ENCODE results near the gene BRME1.
A peak's percentile ranks its signal among the peaks of the same experiment; 100 is the strongest.

BRME1 gene

GRCh38 chr19:13920940-13921747 is 15.2 kb upstream of the BRME1 start:
- Histone ChIP-seq H3K4me1 (ENCODE audit: control insufficient read depth, insufficient read depth, low read length) (no peaks in the 10 kb centered on the region), H3K36me3 (ENCODE audit: control insufficient read depth, insufficient read depth, low read length) (peaks cover 11% of the 10 kb centered on the region), H3K27me3 (ENCODE audit: control insufficient read depth, insufficient read depth, low read length) (no peaks in the 10 kb centered on the region), H3K9me3 (ENCODE audit: control insufficient read depth, low read length) (no peaks in the 10 kb centered on the region), H3K4me3 (ENCODE audit: low read length) (no peak overlapping the region), H3K9ac (ENCODE audit: low read length) (no peak overlapping the region)

- H3K36me3 ChIP-seq (ENCODE audit: control insufficient read depth, insufficient read depth, low read length) = peaks cover 11% of the 10 kb centered on the region
- no peak overlapping the region for H3K4me3 ChIP-seq (ENCODE audit: low read length)
- H3K4me1 ChIP-seq (ENCODE audit: control insufficient read depth, insufficient read depth, low read length) = no peaks in the 10 kb centered on the region
- no peak overlapping the region for H3K9ac ChIP-seq (ENCODE audit: low read length)
- no peaks in the 10 kb centered on the region for H3K27me3 ChIP-seq (ENCODE audit: control insufficient read depth, insufficient read depth, low read length)
- no peaks in the 10 kb centered on the region for H3K9me3 ChIP-seq (ENCODE audit: control insufficient read depth, low read length)
These were observed 14.6 kb upstream of the BRME1 start for GRCh38 chr19:13920524-13920923.

- no peak overlapping the region for H3K9ac ChIP-seq (ENCODE audit: low read length)
- H3K4me3 ChIP-seq (ENCODE audit: low read length) = no peak overlapping the region
- no peaks in the 10 kb centered on the region for H3K4me1 ChIP-seq (ENCODE audit: control insufficient read depth, insufficient read depth, low read length)
- H3K27me3 ChIP-seq (ENCODE audit: control insufficient read depth, insufficient read depth, low read length) = no peaks in the 10 kb centered on the region
- H3K9me3 ChIP-seq (ENCODE audit: control insufficient read depth, low read length) = no peaks in the 10 kb centered on the region
- H3K36me3 ChIP-seq (ENCODE audit: control insufficient read depth, insufficient read depth, low read length) = peaks cover 11% of the 10 kb centered on the region
These were observed 13.0 kb upstream of the BRME1 start for GRCh38 chr19:13918726-13919411.

GRCh38 chr19:13917888-13918406 is 12.0 kb upstream of the BRME1 start:
- Histone ChIP-seq H3K36me3 (ENCODE audit: control insufficient read depth, insufficient read depth, low read length) (peaks cover 11% of the 10 kb centered on the region), H3K9ac (ENCODE audit: low read length) (no peak overlapping the region), H3K4me1 (ENCODE audit: control insufficient read depth, insufficient read depth, low read length) (no peaks in the 10 kb centered on the region), H3K9me3 (ENCODE audit: control insufficient read depth, low read length) (no peaks in the 10 kb centered on the region), H3K27me3 (ENCODE audit: control insufficient read depth, insufficient read depth, low read length) (no peaks in the 10 kb centered on the region), H3K4me3 (ENCODE audit: low read length) (no peak overlapping the region)

GRCh38 chr19:13914777-13915176 is 8.9 kb upstream of the BRME1 start:
- no peak overlapping the region for H3K9ac ChIP-seq (ENCODE audit: low read length)
- no peaks in the 10 kb centered on the region for H3K27me3 ChIP-seq (ENCODE audit: control insufficient read depth, insufficient read depth, low read length)
- H3K9me3 ChIP-seq (ENCODE audit: control insufficient read depth, low read length) = no peaks in the 10 kb centered on the region
- no peak overlapping the region for H3K4me3 ChIP-seq (ENCODE audit: low read length)
- H3K4me1 ChIP-seq (ENCODE audit: control insufficient read depth, insufficient read depth, low read length) = no peaks in the 10 kb centered on the region
- no peaks in the 10 kb centered on the region for H3K36me3 ChIP-seq (ENCODE audit: control insufficient read depth, insufficient read depth, low read length)

GRCh38 chr19:13913352-13913751 is 7.4 kb upstream of the BRME1 start:
- no peak overlapping the region for H3K9ac ChIP-seq (ENCODE audit: low read length)
- H3K4me3 ChIP-seq (ENCODE audit: low read length) = no peak overlapping the region
- H3K36me3 ChIP-seq (ENCODE audit: control insufficient read depth, insufficient read depth, low read length) = no peaks in the 10 kb centered on the region
- H3K27me3 ChIP-seq (ENCODE audit: control insufficient read depth, insufficient read depth, low read length) = no peaks in the 10 kb centered on the region
- H3K4me1 ChIP-seq (ENCODE audit: control insufficient read depth, insufficient read depth, low read length) = no peaks in the 10 kb centered on the region
- no peaks in the 10 kb centered on the region for H3K9me3 ChIP-seq (ENCODE audit: control insufficient read depth, low read length)

- H3K9ac ChIP-seq (ENCODE audit: low read length) = no peak overlapping the region
- H3K27me3 ChIP-seq (ENCODE audit: control insufficient read depth, insufficient read depth, low read length) = no peaks in the 10 kb centered on the region
- no peaks in the 10 kb centered on the region for H3K36me3 ChIP-seq (ENCODE audit: control insufficient read depth, insufficient read depth, low read length)
- no peaks in the 10 kb centered on the region for H3K9me3 ChIP-seq (ENCODE audit: control insufficient read depth, low read length)
- H3K4me1 ChIP-seq (ENCODE audit: control insufficient read depth, insufficient read depth, low read length) = peaks cover 11% of the 10 kb centered on the region
- no peak overlapping the region for H3K4me3 ChIP-seq (ENCODE audit: low read length)
These were observed 3.5 kb upstream of the BRME1 start for GRCh38 chr19:13909430-13909829.

GRCh38 chr19:13908674-13909073 is 2.8 kb upstream of the BRME1 start:
- H3K4me1 ChIP-seq (ENCODE audit: control insufficient read depth, insufficient read depth, low read length) = peaks cover 11% of the 10 kb centered on the region
- no peaks in the 10 kb centered on the region for H3K36me3 ChIP-seq (ENCODE audit: control insufficient read depth, insufficient read depth, low read length)
- no peak overlapping the region for H3K9ac ChIP-seq (ENCODE audit: low read length)
- no peaks in the 10 kb centered on the region for H3K9me3 ChIP-seq (ENCODE audit: control insufficient read depth, low read length)
- H3K4me3 ChIP-seq (ENCODE audit: low read length) = no peak overlapping the region
- H3K27me3 ChIP-seq (ENCODE audit: control insufficient read depth, insufficient read depth, low read length) = no peaks in the 10 kb centered on the region

GRCh38 chr19:13906910-13907309 is 993 bp upstream of the BRME1 start:
- H3K9me3 ChIP-seq (ENCODE audit: control insufficient read depth, low read length) = no peaks in the 10 kb centered on the region

GRCh38 chr19:13906521-13906904 is 596 bp upstream of the BRME1 start:
- Histone ChIP-seq H3K4me3 (ENCODE audit: low read length) (peak overlapping the region; percentile 23), H3K4me1 (ENCODE audit: control insufficient read depth, insufficient read depth, low read length) (peaks cover 11% of the 10 kb centered on the region), H3K9me3 (ENCODE audit: control insufficient read depth, low read length) (no peaks in the 10 kb centered on the region), H3K27me3 (ENCODE audit: control insufficient read depth, insufficient read depth, low read length) (no peaks in the 10 kb centered on the region), H3K36me3 (ENCODE audit: control insufficient read depth, insufficient read depth, low read length) (no peaks in the 10 kb centered on the region), H3K9ac (ENCODE audit: low read length) (peak overlapping the region; percentile 89)

More at GRCh38 chr19:13906910-13907309, 993 bp upstream of the BRME1 start:
- Histone ChIP-seq H3K27me3 (ENCODE audit: control insufficient read depth, insufficient read depth, low read length) (no peaks in the 10 kb centered on the region), H3K4me1 (ENCODE audit: control insufficient read depth, insufficient read depth, low read length) (peaks cover 11% of the 10 kb centered on the region), H3K9ac (ENCODE audit: low read length) (peak overlapping the region; percentile 89), H3K36me3 (ENCODE audit: control insufficient read depth, insufficient read depth, low read length) (no peaks in the 10 kb centered on the region), H3K4me3 (ENCODE audit: low read length) (peak overlapping the region; percentile 23)

GRCh38 chr19:13902993-13903555 is 2.8 kb downstream of the BRME1 start:
- Histone ChIP-seq H3K4me3 (ENCODE audit: low read length) (no peak overlapping the region), H3K9me3 (ENCODE audit: control insufficient read depth, low read length) (no peaks in the 10 kb centered on the region), H3K4me1 (ENCODE audit: control insufficient read depth, insufficient read depth, low read length) (peaks cover 11% of the 10 kb centered on the region), H3K9ac (ENCODE audit: low read length) (no peak overlapping the region), H3K36me3 (ENCODE audit: control insufficient read depth, insufficient read depth, low read length) (no peaks in the 10 kb centered on the region), H3K27me3 (ENCODE audit: control insufficient read depth, insufficient read depth, low read length) (no peaks in the 10 kb centered on the region)
